GM06990 (cell line): ENCODE measurements around the gene CAMKMT.

Source experiments
- DNase-seq: peaks from one replicate; pipeline ENCODE4 v3.0.0-alpha.2; 2011; ENCODE audit not compliant: insufficient read length; ENCODE audit errors: extremely low read depth
- H3K27me3 ChIP-seq: replicated peaks from 2 replicates; pipeline ENCODE4 v1.6.0; 2011; ENCODE audit warnings: low read length; ENCODE audit not compliant: control insufficient read depth, insufficient read depth
- H3K36me3 ChIP-seq: 2 replicates; pipeline ENCODE4 v1.5.1; 2011; ENCODE audit warnings: low read length; ENCODE audit not compliant: control insufficient read depth, insufficient read depth
- H3K4me3 ChIP-seq: replicated peaks from 2 replicates; pipeline ENCODE4 v1.5.1; 2011; ENCODE audit warnings: low read depth, mild to moderate bottlenecking, control low read depth, low read length
- CTCF ChIP-seq: IDR thresholded peaks from 2 replicates; pipeline ENCODE4 v1.5.1; 2011; ENCODE audit warnings: low read length, control low read depth, mild to moderate bottlenecking, inconsistent platforms; ENCODE audit not compliant: insufficient read depth, poor library complexity, severe bottlenecking

The CAMKMT gene

GRCh38 chr2:44362207-44363015 is 664 bp downstream of the CAMKMT start:
- no peaks in the 10 kb centered on the region for H3K27me3 ChIP-seq
- peak overlapping the region; percentile 81 for H3K4me3 ChIP-seq
- H3K36me3 ChIP-seq: no peaks in the 10 kb centered on the region
- DNase-seq: no peak
- TF ChIP-seq CTCF: no peak

GRCh38 chr2:44364604-44365003 is 2.9 kb downstream of the CAMKMT start:
- DNase-seq: no peak

GRCh38 chr2:44367591-44367990 is 5.8 kb downstream of the CAMKMT start:
- no peak for DNase-seq

More at GRCh38 chr2:44364604-44365003, 2.9 kb downstream of the CAMKMT start:
- no peaks in the 10 kb centered on the region for H3K27me3 ChIP-seq
- TF ChIP-seq CTCF: no peak
- no peak overlapping the region for H3K4me3 ChIP-seq
- no peaks in the 10 kb centered on the region for H3K36me3 ChIP-seq

GRCh38 chr2:44369392-44369791 is 7.6 kb downstream of the CAMKMT start:
- no peak for DNase-seq
- H3K4me3 ChIP-seq: no peak overlapping the region
- no peaks in the 10 kb centered on the region for H3K27me3 ChIP-seq
- TF ChIP-seq CTCF: no peak
- H3K36me3 ChIP-seq: no peaks in the 10 kb centered on the region

More at GRCh38 chr2:44367591-44367990, 5.8 kb downstream of the CAMKMT start:
- H3K27me3 ChIP-seq: no peaks in the 10 kb centered on the region
- no peak overlapping the region for H3K4me3 ChIP-seq
- no peak for TF ChIP-seq CTCF
- no peaks in the 10 kb centered on the region for H3K36me3 ChIP-seq

GRCh38 chr2:44371445-44371844 is 9.7 kb downstream of the CAMKMT start:
- DNase-seq: no peak
- Histone ChIP-seq H3K36me3 (no peaks in the 10 kb centered on the region), H3K4me3 (no peak overlapping the region), H3K27me3 (no peaks in the 10 kb centered on the region)
- no peak for TF ChIP-seq CTCF
